Measurements from ENCODE around the gene L3MBTL4.

L3MBTL4 gene

DNA sequence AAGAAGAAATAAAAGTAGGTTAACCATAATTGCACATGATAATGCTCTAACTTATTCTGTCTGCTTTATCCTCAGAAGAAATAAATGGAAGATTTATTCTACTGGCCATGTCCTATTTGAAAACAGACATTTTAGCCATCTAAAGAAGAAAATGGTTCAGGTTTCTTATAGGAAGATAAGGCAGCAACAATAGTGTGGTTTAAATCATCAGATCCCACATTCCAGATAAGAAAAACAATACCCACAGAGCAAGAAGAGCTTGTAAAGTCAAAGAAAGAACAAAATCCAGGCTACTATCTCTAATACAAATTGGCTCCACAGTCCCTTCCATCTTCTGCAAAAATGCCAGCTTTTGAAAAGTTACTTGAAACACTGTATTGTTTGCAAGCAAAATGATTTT, 49.3 kb downstream of the L3MBTL4 start:
- Histone ChIP-seq H3K4me1 (ENCODE audit: control insufficient read depth, insufficient read depth, low read length, unreplicated experiment) (no peaks in the 10 kb centered on the region), H3K27me3 (ENCODE audit: insufficient read depth, low read length) (peaks cover 6% of the 10 kb centered on the region), H2AFZ (ENCODE audit: low read length, unreplicated experiment) (no peak overlapping the region), H3K79me2 (ENCODE audit: control insufficient read depth, insufficient read depth, low read length, unreplicated experiment) (no peaks in the 10 kb centered on the region), H3K4me3 (ENCODE audit: low read depth, low read length) (no peak overlapping the region), H3K27ac (ENCODE audit: low read depth, low read length) (no peak overlapping the region), H3K36me3 (ENCODE audit: insufficient read depth, low read length) (no peaks in the 10 kb centered on the region)

DNA sequence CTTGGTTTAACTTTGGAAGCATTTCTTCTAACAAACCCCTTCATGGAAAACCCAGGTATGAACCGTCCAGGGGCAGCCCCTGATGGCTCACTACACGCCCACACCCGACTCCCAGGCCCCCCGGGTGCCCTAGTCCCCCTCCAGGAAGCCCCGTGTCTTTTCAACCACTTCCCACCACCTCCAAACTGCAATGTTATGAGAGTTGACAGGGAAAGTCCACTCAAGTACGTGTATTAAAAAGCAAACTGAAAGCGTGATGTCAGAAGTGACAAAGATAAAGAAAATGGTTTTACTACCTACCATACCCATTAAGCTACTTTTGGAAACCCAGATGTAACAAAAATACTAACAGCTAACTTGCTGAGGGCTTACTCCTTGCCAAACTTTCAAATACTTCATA, 51.5 kb downstream of the L3MBTL4 start:
- H3K36me3 ChIP-seq (ENCODE audit: insufficient read depth, low read length), result no peaks in the 10 kb centered on the region
- H3K27ac ChIP-seq (ENCODE audit: low read depth, low read length), result no peak overlapping the region
- H3K4me1 ChIP-seq (ENCODE audit: control insufficient read depth, insufficient read depth, low read length, unreplicated experiment), result no peaks in the 10 kb centered on the region
- H3K4me3 ChIP-seq (ENCODE audit: low read depth, low read length), result peak overlapping the region; percentile 71
- no peak overlapping the region for H2AFZ ChIP-seq (ENCODE audit: low read length, unreplicated experiment)
- no peaks in the 10 kb centered on the region for H3K79me2 ChIP-seq (ENCODE audit: control insufficient read depth, insufficient read depth, low read length, unreplicated experiment)
- H3K27me3 ChIP-seq (ENCODE audit: insufficient read depth, low read length), result peaks cover 6% of the 10 kb centered on the region

DNA sequence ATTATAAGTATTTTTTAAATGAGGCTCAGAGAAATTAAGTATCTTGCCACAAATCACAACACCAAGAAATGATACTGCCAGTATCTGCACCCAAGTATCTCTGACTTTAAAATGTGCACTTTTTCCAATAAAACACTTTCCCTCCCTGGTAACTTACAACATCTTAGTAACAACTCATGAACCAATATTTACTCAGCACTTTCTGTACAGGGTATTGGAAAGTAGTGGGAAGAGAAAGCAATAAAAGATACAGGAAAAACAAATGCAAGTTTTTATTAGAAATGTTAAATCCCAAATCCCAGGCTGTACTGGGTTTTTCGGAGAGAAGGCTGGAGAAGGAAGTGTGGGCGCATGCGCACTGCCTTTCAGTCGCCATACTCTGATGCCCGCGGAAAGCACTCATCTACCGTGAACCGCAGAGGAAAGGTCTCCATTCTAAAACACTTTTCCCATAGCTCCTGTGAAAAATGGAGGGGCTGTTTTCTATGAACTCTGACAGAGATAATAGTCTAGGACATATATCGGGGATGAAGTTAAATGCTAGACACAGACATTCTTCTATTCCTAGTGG, 52.1 kb downstream of the L3MBTL4 start:
- Histone ChIP-seq H3K27ac (ENCODE audit: low read depth, low read length) (no peak overlapping the region), H3K4me1 (ENCODE audit: control insufficient read depth, insufficient read depth, low read length, unreplicated experiment) (no peaks in the 10 kb centered on the region), H3K79me2 (ENCODE audit: control insufficient read depth, insufficient read depth, low read length, unreplicated experiment) (no peaks in the 10 kb centered on the region), H2AFZ (ENCODE audit: low read length, unreplicated experiment) (peak overlapping the region; percentile 68), H3K27me3 (ENCODE audit: insufficient read depth, low read length) (peaks cover 6% of the 10 kb centered on the region), H3K36me3 (ENCODE audit: insufficient read depth, low read length) (no peaks in the 10 kb centered on the region), H3K4me3 (ENCODE audit: low read depth, low read length) (peak overlapping the region; percentile 71)

DNA sequence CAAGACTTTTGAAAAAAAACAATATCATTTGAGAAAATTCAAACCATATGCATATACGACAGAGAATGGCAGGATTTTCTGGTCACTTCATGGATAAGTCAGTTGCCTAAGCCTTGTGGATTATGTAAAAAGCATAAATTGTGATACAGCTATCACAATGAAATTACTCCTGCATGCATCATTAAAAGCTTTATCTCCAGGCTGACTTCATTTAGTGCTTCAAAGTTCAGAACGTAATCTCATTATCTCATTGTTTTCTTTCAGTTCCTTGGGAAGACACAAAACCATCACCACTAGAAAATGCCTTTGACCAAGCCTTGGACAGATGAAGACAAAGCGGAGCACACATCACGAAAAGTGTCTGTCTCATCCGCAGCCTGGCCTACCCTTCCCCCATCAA, 57.0 kb downstream of the L3MBTL4 start:
- H3K79me2 ChIP-seq (ENCODE audit: control insufficient read depth, insufficient read depth, low read length, unreplicated experiment), result no peaks in the 10 kb centered on the region
- H3K4me3 ChIP-seq (ENCODE audit: low read depth, low read length), result no peak overlapping the region
- H3K27me3 ChIP-seq (ENCODE audit: insufficient read depth, low read length), result no peaks in the 10 kb centered on the region
- H3K36me3 ChIP-seq (ENCODE audit: insufficient read depth, low read length), result no peaks in the 10 kb centered on the region
- H3K27ac ChIP-seq (ENCODE audit: low read depth, low read length), result no peak overlapping the region
- no peaks in the 10 kb centered on the region for H3K4me1 ChIP-seq (ENCODE audit: control insufficient read depth, insufficient read depth, low read length, unreplicated experiment)
- no peak overlapping the region for H2AFZ ChIP-seq (ENCODE audit: low read length, unreplicated experiment)

DNA sequence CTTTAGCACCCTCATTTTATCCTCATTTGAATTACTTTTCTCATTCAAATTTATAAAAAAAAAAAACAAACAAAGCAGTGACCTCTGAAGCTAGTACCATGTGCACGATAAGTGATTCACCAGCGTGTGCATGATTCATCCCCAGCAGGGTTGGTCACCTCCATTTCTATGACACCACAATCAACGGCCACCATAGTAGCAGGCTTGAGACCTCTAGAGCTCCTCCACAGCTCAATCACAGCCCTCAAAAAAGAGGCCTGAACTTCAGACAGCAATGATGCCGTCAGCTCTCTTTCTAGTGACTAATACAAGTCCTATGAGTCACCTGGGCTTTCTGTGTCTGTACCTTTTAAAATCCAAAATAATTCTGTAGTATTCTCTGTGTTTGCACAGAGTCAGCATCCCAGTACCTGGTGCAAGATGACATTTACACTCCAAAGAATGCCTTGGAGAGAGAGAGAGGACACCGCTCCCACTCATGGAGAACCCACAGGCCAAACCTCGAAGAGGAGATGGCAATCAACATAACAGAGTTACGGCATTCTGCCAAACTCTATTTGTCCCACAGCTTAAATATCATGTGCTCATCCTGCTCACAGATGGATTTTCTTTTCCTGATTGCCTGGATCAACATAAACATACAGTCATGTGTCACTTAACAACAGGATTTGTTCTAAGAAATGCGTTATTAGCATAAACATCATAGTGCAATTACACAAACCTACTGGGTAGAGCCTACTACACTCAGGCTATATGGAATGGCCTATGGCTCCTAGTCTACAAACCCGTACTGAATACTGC, 58.7 kb downstream of the L3MBTL4 start:
- Histone ChIP-seq H3K27ac (ENCODE audit: low read depth, low read length) (no peak overlapping the region), H3K4me1 (ENCODE audit: control insufficient read depth, insufficient read depth, low read length, unreplicated experiment) (no peaks in the 10 kb centered on the region), H2AFZ (ENCODE audit: low read length, unreplicated experiment) (no peak overlapping the region), H3K27me3 (ENCODE audit: insufficient read depth, low read length) (no peaks in the 10 kb centered on the region), H3K79me2 (ENCODE audit: control insufficient read depth, insufficient read depth, low read length, unreplicated experiment) (no peaks in the 10 kb centered on the region), H3K36me3 (ENCODE audit: insufficient read depth, low read length) (no peaks in the 10 kb centered on the region), H3K4me3 (ENCODE audit: low read depth, low read length) (no peak overlapping the region)

DNA sequence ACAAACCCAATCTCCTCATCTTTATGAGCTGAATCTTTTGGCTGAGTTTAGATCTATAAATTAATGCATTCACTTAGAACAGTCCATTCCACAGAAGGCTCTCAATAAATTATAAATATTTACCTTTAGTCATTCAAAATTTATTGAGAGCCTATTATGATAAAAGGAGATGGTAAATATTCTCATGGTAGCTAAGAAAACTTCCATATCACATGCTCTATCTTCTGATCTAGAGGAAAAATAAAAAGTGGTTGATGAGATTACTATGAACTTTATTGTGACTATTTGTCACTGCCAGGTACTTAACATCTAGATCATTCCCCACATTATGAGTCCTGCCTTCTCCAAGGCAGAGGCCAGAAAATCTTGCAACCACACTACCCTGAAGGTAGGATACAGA, 62.4 kb downstream of the L3MBTL4 start:
- H3K4me3 ChIP-seq (ENCODE audit: low read depth, low read length), result no peak overlapping the region
- no peaks in the 10 kb centered on the region for H3K27me3 ChIP-seq (ENCODE audit: insufficient read depth, low read length)
- no peak overlapping the region for H3K27ac ChIP-seq (ENCODE audit: low read depth, low read length)
- H3K4me1 ChIP-seq (ENCODE audit: control insufficient read depth, insufficient read depth, low read length, unreplicated experiment), result no peaks in the 10 kb centered on the region
- H2AFZ ChIP-seq (ENCODE audit: low read length, unreplicated experiment), result no peak overlapping the region
- H3K36me3 ChIP-seq (ENCODE audit: insufficient read depth, low read length), result no peaks in the 10 kb centered on the region
- H3K79me2 ChIP-seq (ENCODE audit: control insufficient read depth, insufficient read depth, low read length, unreplicated experiment), result no peaks in the 10 kb centered on the region

DNA sequence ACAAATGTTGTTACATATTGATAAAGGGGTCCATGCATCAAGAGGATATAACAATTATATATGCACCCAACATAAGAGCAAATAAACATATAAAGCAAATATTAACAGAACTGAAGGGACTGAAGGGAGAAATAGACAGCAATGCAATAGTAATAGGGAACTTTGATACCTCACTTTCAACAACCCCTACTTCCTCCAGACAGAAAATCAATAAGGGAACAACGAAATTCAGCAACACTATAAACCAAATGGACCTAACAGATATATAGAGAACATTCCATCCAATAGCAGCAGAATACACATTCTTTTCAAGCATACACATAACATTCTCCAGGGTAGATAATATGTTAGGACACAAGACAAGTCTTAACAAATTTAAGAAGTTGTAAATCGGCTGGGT, 71.7 kb downstream of the L3MBTL4 start:
- no peaks in the 10 kb centered on the region for H3K36me3 ChIP-seq (ENCODE audit: insufficient read depth, low read length)
- H3K27ac ChIP-seq (ENCODE audit: low read depth, low read length), result no peak overlapping the region
- H3K79me2 ChIP-seq (ENCODE audit: control insufficient read depth, insufficient read depth, low read length, unreplicated experiment), result no peaks in the 10 kb centered on the region
- no peak overlapping the region for H3K4me3 ChIP-seq (ENCODE audit: low read depth, low read length)
- no peaks in the 10 kb centered on the region for H3K4me1 ChIP-seq (ENCODE audit: control insufficient read depth, insufficient read depth, low read length, unreplicated experiment)
- no peak overlapping the region for H2AFZ ChIP-seq (ENCODE audit: low read length, unreplicated experiment)
- H3K27me3 ChIP-seq (ENCODE audit: insufficient read depth, low read length), result no peaks in the 10 kb centered on the region

DNA sequence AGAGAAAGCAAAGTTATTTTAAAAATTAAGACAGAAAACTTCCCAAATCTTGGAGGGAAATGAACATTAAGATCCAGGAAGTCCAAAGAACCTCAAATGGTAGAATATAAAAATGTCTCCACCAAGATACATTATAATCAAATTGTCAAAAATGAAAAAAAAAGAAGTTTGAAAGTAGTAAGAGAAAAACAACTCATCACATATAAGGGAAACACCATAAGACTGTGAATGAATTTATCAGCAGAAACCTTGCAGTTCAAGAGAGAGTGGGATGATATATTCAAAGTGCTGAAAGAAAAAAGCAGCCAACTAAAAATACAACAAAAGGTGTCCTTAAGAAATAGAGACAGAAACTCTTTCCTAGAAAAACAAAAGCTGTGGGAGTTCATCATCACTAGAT, 73.0 kb downstream of the L3MBTL4 start:
- Histone ChIP-seq H2AFZ (ENCODE audit: low read length, unreplicated experiment) (no peak overlapping the region), H3K4me1 (ENCODE audit: control insufficient read depth, insufficient read depth, low read length, unreplicated experiment) (no peaks in the 10 kb centered on the region), H3K36me3 (ENCODE audit: insufficient read depth, low read length) (no peaks in the 10 kb centered on the region), H3K4me3 (ENCODE audit: low read depth, low read length) (no peak overlapping the region), H3K27ac (ENCODE audit: low read depth, low read length) (no peak overlapping the region), H3K27me3 (ENCODE audit: insufficient read depth, low read length) (no peaks in the 10 kb centered on the region), H3K79me2 (ENCODE audit: control insufficient read depth, insufficient read depth, low read length, unreplicated experiment) (no peaks in the 10 kb centered on the region)

DNA sequence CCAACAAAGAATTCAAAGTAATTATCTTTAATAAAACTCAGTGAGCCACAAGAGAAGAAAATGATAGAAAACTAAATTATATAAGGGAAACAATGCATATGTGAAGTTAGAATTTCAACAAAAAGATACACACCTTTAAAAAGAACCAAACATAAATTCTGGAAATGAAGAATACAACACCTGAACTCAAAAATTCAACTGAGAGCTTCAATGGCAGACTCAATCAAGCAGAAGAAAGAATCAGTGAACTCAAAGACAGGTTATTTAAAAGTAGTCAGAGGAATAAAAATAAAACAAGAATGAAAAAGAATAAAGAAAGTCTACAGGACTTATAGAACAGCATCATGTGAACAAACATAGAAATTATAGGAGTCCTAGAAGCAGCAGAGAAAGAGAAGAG, 73.4 kb downstream of the L3MBTL4 start:
- Histone ChIP-seq H3K36me3 (ENCODE audit: insufficient read depth, low read length) (no peaks in the 10 kb centered on the region), H3K27me3 (ENCODE audit: insufficient read depth, low read length) (no peaks in the 10 kb centered on the region), H2AFZ (ENCODE audit: low read length, unreplicated experiment) (no peak overlapping the region), H3K27ac (ENCODE audit: low read depth, low read length) (no peak overlapping the region), H3K4me3 (ENCODE audit: low read depth, low read length) (no peak overlapping the region), H3K4me1 (ENCODE audit: control insufficient read depth, insufficient read depth, low read length, unreplicated experiment) (no peaks in the 10 kb centered on the region), H3K79me2 (ENCODE audit: control insufficient read depth, insufficient read depth, low read length, unreplicated experiment) (no peaks in the 10 kb centered on the region)

DNA sequence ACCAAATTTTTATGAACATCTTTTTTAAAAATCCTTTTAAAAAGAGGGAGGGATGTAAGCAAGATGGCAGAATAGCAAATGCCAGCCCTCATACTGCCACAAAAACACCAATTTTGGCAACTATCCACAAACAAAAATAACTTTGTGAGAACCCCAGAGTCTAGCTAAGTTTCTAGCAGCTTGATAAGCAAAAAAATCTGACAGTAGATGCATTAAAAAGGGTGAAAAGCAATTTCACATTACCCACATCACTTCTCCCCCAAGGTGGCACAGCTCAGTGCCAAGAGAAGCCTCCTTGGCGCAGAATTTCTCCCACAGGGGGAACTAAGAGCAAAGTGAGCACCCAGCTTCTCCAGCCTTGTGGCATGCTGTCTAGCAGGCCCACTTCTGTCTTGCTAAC, 74.6 kb downstream of the L3MBTL4 start:
- Histone ChIP-seq H3K36me3 (ENCODE audit: insufficient read depth, low read length) (no peaks in the 10 kb centered on the region), H3K4me3 (ENCODE audit: low read depth, low read length) (no peak overlapping the region), H2AFZ (ENCODE audit: low read length, unreplicated experiment) (no peak overlapping the region), H3K79me2 (ENCODE audit: control insufficient read depth, insufficient read depth, low read length, unreplicated experiment) (no peaks in the 10 kb centered on the region), H3K27me3 (ENCODE audit: insufficient read depth, low read length) (no peaks in the 10 kb centered on the region), H3K27ac (ENCODE audit: low read depth, low read length) (no peak overlapping the region), H3K4me1 (ENCODE audit: control insufficient read depth, insufficient read depth, low read length, unreplicated experiment) (no peaks in the 10 kb centered on the region)

DNA sequence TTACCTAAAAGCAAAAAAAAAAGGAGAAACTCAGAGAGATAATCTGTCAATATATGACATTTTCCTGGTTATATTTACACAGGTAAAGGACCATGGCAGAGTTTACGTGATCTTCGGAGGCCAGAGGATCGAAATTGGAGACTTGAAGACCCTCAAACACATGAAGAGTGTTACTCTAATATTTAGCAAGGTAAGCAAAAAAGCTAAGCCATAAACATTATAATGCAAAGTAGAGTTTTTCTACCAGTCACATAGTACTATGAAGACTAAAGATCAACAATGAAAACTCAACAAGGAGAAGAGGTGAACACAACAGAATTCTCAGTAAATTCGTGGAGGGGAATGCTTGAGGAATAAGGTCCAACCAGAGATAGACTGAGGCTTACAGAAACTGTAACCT, 78.5 kb downstream of the L3MBTL4 start:
- no peaks in the 10 kb centered on the region for H3K4me1 ChIP-seq (ENCODE audit: control insufficient read depth, insufficient read depth, low read length, unreplicated experiment)
- H3K79me2 ChIP-seq (ENCODE audit: control insufficient read depth, insufficient read depth, low read length, unreplicated experiment), result no peaks in the 10 kb centered on the region
- H3K27me3 ChIP-seq (ENCODE audit: insufficient read depth, low read length), result no peaks in the 10 kb centered on the region
- H2AFZ ChIP-seq (ENCODE audit: low read length, unreplicated experiment), result no peak overlapping the region
- H3K27ac ChIP-seq (ENCODE audit: low read depth, low read length), result no peak overlapping the region
- H3K4me3 ChIP-seq (ENCODE audit: low read depth, low read length), result no peak overlapping the region
- H3K36me3 ChIP-seq (ENCODE audit: insufficient read depth, low read length), result no peaks in the 10 kb centered on the region
